Epithelial cell of proximal tubule (primary cell): ENCODE results near the gene DENND2A. TPM values are rescaled to one million over a fixed set of nuclear protein-coding genes. Genes with fewer than 3 reads are reported as not detected.
A peak's percentile ranks its signal among the peaks of the same experiment; 100 is the strongest.
"Not testable (repeated sequence)": the region's sequence is repeated elsewhere in the genome, so short reads cannot be mapped to it uniquely, and the experiment has no call there.

ENCODE experiments used
- DNase-seq: peaks from one replicate; pipeline ENCODE4 v3.0.0-alpha.2; 2011; ENCODE audit warnings: low read depth
- H3K4me3 ChIP-seq: 2 replicates; pipeline ENCODE4 v1.5.1; 2011; ENCODE audit warnings: low read depth, mild to moderate bottlenecking, low read length
- total RNA-seq: library from RNA; depleted of rRNA; stranded (reverse); fragments of >200 nt; gene quantifications from 2 replicates; pipeline ENCODE4 v1.2.3, GENCODE V29; 2015
- TF ChIP-seq, protein P1 (sequence below): conservative IDR thresholded peaks from 2 replicates; pipeline ENCODE4 v1.5.1; 2012; ENCODE audit warnings: low read depth, mild to moderate bottlenecking, low read length

The DENND2A gene
- total RNA-seq, 1 donor from 2014 or later = 27.6 TPM

DNA sequence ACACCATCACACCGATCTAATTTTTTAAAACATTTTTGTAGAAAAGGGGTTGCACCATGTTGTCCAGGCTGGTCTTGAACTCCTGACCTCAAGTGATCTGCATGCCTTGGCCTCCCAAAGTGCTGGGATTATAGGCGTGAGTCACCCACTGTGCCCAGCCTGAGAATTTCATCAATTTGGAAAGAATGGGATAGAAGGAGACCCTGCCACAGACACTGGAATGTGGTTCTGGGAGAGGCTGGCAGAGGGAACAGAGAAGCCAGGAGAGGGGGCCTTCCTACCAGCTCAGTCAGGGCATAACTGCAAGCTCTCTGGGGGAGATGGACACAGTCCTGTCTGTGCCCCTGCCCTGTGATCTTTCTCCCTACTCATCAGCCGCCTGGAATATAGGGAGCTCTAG is 119.2 kb downstream of the DENND2A start:
- DNase-seq = no peak
- TF ChIP-seq, protein P1, sequence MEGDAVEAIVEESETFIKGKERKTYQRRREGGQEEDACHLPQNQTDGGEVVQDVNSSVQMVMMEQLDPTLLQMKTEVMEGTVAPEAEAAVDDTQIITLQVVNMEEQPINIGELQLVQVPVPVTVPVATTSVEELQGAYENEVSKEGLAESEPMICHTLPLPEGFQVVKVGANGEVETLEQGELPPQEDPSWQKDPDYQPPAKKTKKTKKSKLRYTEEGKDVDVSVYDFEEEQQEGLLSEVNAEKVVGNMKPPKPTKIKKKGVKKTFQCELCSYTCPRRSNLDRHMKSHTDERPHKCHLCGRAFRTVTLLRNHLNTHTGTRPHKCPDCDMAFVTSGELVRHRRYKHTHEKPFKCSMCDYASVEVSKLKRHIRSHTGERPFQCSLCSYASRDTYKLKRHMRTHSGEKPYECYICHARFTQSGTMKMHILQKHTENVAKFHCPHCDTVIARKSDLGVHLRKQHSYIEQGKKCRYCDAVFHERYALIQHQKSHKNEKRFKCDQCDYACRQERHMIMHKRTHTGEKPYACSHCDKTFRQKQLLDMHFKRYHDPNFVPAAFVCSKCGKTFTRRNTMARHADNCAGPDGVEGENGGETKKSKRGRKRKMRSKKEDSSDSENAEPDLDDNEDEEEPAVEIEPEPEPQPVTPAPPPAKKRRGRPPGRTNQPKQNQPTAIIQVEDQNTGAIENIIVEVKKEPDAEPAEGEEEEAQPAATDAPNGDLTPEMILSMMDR = no peak
- H3K4me3 ChIP-seq = no peak overlapping the region

DNA sequence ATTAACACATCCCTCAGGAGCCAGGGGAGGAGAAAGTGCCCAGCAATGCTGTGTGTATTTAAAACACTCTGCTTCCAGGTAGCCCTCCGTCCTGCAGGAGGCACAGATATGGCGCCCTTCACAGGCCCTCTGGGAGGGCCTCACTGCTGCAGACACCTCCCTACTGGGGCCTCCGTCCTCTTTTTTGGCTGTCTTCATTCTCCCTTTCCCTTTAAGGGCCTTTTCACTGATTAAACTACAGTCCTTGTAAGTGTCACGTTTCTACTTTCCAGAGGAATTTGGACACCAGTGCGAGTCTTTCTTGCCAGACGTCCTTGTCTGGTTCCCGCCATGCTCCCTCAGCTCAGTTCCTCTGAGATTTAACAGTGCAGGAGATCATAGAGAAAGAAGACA is 121.6 kb downstream of the DENND2A start:
- DNase-seq = no peak
- TF ChIP-seq, protein P1 = no peak
- H3K4me3 ChIP-seq = no peak overlapping the region

DNA sequence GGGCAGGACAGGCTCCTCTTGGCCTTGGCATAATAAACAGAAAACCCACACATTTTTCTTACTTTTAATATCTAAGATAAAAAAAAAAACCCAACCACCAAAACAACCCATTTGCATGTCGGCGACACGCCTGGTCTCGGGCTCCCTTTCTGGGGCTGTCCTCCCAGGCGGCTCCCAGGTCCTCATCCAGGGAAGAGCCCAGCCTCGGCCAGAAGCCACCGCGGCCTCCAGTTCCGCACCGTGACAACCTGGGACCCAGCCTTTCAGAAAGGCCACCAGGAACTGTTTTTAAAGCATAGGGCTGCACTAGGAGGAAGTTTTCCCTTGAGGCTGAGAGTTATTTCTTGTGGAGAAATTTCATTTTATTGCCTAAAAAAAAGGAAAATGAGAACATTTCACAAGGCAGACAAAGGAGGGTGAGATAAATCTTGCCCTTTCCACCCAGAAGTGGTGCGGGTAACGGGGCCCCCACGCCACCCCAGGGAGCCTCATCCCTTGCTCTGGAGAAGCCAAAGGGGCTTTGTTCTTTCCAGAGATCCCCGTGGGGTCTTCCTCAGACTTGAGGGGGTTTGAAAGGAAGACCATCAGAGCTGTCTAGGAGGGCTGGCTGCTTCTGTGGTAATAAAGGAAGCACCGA is 122.1 kb downstream of the DENND2A start:
- no peak overlapping the region for H3K4me3 ChIP-seq
- TF ChIP-seq, protein P1 = no peak
- no peak for DNase-seq

DNA sequence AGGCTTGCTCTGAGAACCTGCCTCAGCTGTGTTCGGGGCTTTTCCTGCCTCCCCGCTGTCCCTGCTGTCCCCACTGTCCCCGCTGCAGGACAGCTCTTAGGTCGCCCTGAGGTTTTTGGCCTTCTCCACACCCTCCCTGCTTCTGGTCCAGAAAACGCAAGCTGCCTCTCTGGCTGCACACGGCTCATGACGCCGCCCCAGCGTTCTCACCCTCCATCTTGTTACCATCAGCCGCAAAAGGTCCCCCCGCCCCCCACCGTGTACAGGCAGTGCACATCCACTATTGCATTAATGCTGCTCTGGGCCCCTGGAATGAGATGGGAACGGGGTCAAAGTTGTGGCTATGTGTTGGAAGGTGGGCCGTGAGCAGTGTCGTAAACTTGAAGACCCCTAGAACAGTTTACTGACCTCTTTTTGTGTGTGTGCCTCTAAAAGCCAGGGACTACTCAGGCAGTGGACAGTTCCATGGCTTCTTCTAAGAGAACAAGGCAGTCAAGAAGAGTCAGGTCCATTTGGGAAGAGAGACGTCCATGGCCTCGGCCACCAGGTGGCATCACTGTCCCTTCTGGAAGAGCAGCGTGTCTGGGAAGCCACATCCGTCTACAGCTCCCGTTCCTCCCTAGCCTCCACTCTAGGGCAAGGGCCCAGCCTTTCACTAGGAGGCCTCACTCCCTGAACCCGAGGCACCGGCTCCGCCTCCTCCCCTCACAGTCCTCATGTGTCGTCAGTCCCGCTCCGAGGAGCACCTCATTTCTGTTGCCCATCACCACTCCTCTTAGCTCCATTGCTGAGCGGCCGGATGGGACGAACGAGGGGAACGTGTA is 122.9 kb downstream of the DENND2A start:
- TF ChIP-seq, protein P1 = peak; percentile 90
- DNase-seq = peak; percentile 27
- no peak overlapping the region for H3K4me3 ChIP-seq

DNA sequence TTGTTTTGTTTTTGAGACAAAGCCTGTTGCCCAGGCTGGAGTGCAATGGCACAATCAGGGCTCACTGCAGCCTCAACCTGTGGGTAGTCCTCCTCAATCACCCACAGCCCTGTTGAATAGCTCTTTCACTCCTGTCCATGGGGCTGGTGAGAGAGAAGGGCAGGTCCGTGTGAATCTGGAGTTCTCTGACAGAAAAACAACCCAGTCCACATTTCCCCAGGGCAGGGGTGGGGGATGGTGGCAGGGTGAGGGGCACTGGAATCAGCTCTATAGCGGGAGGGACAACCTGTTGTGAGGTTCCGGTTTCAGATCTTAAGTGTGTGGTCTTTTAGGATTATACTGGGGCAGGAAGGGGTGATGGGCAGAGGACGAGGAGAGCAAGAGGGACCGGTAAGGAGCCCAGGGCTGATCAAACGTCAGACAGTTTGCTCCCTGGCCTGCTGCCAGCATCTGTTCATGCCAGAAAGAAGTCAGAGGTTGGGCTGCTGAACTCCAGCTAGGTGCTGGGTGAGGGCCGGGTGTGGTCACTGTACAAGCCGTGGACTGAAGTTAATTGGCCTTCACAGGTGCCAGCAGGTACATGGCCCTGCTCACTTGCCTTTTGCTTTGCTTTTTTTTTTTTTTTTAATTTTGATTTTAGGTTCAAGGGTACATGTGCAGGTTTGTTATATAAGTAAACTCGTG is 128.2 kb downstream of the DENND2A start:
- DNase-seq = peak; percentile 19
- H3K4me3 ChIP-seq = no peak overlapping the region
- TF ChIP-seq, protein P1 = no peak

DNA sequence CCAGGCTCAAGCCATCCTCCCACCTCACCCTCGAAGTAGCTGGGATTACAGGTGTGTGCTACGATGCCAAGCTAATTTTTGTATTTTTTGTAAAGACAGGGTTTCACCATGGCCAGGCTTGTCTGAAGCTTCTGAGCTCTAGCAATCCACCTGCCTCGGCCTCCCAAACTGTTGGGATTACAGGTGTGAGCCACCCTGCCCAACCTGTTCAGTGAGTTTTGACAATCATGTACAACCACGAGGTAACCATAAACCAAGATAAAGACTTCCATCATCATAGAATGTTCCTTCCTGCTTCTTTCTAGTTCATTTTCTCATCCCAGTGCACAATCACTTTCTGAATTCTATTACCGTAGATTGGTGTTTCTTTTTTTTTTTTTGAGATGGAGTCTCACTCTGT is 130.8 kb downstream of the DENND2A start:
- H3K4me3 ChIP-seq = no peak overlapping the region
- DNase-seq = no peak
- TF ChIP-seq, protein P1 = no peak

DNA sequence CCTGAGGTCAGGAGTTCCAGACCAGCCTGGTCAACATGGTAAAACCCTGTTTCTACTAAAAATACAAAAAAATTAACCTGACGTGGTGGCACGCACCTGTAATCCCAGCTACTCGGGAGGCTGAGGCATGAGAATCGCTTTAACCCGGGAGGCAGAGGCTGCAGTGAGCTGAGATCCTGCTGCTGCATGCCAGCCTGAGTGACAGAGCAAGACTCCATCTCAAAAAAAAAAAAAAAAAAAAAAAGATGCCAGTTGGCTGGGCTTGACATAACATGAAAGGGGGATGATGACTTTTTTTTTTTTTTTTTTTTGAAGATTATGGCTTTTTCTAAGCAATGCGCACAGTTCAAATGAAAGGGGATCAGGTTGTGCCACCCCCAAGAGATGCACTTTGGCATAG is 133.1 kb downstream of the DENND2A start:
- H3K4me3 ChIP-seq, DNase-seq: not testable (repeated sequence)
